Measurements from ENCODE around the gene MYBPC3.

DNA sequence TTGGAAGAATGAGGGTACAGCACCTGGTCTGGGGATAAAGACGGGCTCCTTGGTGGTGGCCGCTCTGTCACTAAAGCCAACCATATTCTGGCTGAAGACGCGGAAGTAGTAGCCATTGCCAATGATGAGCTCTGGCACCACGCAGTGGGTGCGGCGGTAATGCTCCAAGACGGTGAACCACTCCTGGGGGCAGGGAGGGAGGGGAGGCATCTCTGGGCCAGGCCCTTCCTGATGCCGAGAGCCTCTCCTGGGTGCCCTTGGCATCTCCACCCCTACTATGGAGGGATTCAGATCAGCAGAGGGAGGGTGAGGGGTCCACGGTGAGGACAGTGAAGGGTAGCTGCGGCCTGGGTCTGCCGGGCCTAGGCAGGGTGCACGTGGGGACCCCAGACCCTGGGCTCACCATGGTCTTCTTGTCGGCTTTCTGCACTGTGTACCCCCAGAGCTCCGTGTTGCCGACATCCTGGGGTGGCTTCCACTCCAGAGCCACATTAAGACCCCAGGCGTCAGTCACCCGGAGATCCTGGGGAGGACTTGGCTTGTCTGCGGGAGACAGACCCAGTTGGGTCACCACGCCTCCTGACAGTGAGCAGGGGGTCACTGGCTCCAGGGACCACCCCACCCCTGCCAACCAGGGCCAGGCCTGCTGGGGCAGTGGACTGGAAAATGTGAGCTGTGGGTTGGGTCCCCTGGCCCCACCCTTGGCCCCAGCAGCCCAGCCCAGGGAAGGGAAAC, 19.5 kb downstream of the MYBPC3 start:
- TF ChIP-seq POLR2A (IDR thresholded peaks at IDR 0.05): no peak
- no peak for TF ChIP-seq CTCF (IDR thresholded peaks at IDR 0.05)

All from thyroid gland (tissue), 4 donors.